NOMO-1 treated with DMSO at 0.1 percent for 48 hours (cell line): ENCODE results near the gene S100A14.
"Not testable (repeated sequence)": the region's sequence is repeated elsewhere in the genome, so short reads cannot be mapped to it uniquely, and the experiment has no call there.

Experiments
- DNase-seq: peaks from one replicate; lab custom pipeline; 2025; ENCODE audit not compliant: unreplicated experiment; lab: John Stamatoyannopoulos, UW

Gene S100A14

DNA sequence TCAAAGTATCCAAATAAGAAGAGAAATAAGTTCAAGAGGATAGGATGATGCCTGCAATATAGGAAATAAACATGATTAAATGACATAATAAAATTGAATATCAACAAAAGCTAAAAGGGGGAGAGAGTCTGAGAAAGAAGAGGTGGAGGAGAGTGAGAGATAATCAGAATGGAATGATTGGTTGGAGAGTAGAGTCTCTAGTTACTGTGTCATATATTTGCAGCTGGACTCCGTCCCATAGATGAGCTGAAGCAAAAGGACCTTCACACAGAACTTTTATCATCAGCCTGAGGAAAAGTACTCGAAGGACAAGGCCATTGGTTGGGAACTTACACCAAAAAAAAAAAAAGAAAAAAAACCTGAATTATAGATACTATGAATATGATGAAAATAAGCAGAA lies 27.6 kb downstream of the S100A14 start:
- no peak for DNase-seq

DNA sequence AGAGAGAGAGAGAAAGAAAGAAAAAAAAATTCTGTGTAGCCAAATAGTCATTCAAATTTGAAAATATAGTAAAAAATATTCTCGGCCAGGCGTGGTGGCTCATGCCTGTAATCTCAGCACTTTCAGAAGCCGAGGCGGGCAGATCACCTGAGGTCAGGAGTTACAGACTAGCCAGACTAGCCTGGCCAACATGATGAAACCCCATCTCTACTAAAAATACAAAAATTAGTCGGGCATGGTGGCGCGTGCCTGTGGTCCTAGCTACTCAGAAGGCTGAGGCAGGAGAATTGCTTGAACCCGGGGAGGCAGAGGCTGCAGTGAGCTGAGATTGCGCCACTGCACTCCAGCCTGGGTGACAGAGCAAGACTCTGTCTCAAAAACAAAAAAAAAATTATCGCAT lies 28.1 kb downstream of the S100A14 start:
- not testable (repeated sequence) for DNase-seq

DNA sequence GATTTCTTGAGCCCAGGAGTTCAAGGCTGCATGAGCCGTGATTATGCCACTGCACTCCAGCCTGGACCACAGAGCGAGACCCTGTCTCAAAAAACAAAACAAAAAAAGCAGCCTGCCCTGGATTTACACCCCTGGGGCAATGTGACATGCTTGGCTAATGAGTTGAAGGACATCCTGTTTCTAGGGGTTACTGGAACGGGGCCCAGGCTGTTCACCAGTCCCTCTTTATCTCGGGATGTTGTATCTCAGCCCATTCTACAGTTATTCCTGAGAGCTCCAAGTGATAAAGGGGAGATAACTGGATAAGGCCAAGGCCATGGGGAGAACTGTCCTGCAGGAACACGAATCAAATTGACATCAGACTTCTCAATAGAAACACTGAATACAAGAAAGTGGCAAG lies 28.8 kb downstream of the S100A14 start:
- DNase-seq, result no peak

DNA sequence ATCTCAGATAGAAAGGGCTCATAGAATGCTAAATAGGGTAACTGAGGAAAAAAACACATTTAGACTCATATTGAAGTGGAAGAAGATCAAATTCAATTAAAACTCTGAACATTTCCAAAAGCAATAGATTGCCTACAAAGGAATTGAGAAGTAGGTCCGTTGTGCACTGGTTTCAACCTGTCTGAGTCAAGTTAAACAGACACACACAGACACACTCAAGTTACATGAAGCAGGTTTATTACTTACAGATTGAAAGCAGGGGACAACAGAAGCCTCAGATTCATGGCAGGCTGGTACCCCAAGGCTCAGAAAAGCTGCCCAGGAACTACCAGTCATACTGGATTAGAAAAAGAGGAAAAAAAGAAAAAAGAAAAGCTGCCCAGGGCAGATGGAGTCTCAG lies 29.8 kb downstream of the S100A14 start:
- DNase-seq, result no peak

DNA sequence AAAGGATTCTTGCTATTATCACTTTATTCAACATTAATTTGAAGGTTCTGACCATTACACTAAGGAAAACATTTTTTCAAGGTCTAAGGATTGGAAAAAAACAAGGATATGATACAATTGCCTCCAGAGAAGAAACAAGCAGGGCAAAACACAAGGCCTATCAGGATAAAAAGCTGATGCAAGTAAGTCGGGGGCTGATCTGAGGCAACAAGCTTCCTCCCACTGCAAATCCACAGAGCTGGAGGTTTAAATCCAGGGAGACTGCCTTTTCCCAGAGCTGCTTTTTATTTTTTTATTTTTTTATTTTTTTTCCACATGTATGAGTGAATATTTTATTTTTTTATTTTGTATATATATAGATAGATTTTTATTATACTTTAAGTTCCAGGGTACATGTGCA lies 31.1 kb downstream of the S100A14 start:
- DNase-seq, result no peak

DNA sequence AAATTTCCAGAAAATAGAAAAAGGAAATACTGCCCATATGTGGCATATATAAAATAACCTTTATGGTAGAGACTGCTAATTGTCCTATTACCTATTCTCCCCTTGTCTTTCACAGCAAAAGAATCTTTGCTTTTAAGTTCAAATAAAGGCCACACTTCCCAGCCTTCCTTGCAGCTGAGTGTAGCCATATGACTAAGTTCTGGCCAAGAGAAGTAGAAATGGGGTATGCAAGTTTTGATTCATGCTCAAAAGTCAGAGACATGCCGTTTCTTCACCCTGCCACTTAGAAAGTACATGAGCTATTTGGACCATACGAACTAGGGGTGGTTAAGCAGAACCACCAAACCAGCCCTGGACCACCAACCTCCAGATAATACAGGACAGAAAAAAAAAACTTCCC lies 32.1 kb downstream of the S100A14 start:
- no peak for DNase-seq

DNA sequence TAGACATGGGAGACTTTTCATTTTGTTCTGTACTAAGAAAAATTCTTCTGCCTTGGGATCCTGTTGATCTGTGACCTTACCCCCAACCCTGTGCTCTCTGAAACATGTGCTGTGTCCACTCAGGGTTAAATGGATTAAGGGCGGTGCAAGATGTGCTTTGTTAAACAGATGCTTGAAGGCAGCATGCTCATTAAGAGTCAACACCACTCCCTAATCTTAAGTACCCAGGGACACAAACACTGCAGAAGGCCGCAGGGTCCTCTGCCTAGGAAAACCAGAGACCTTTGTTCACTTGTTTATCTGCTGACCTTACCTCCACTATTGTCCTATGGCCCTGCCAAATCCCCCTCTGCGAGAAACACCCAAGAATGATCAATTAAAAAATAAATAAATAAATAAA lies 32.6 kb downstream of the S100A14 start:
- not testable (repeated sequence) for DNase-seq

DNA sequence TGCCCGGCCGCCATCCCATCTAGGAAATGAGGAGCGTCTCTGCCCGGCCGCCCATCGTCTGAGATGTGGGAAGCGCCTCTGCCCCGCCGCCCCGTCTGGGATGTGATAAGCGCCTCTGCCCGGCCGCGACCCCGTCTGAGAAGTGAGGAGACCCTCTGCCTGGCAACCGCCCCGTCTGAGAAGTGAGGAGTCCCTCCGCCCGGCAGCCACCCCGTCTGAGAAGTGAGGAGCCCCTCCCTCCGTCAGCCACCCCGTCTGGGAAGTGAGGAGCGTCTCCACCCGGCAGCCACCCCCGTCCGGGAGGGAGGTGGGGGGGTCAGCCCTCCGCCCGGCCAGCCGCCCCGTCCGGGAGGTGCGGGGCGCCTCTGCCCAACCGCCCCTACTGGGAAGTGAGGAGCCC lies 33.3 kb downstream of the S100A14 start:
- not testable (repeated sequence) for DNase-seq

DNA sequence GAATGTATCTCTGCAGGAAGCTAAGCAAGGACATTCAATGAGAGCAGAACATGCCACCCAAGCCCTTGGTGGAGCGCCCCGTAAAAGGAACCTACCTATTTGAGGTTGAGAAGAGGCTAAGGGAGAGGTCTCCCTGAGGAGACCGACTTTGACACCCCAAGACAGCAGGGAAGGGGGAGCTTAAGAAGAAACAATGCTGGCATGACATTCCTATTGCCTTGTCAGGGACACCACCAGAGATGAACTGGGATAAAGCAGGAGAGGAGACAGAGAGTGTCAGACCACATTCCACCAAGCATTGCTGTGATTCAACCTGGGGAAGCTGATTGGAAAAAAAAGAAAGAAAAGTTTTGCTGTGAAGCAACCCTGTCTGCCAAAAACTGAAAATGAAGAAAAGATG lies 37.2 kb downstream of the S100A14 start:
- no peak for DNase-seq

DNA sequence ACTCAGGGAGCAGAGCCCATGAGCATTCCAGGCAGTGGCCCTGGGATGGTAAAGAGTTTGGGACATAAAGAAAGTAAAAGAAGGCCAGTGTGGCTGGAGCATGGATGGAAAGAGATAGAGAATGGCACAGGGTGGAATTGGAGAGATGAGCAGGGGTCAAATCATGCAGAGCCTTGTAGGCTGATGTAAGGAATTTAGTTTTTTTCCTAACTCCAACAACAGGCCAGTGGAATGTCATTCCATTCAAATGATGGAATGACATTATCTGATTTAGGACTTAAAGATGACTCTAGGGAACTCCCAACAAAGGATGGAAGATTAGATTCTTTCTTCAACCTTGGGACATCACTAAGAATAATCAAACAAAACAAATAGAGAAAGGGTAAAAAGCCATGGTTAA lies 37.6 kb downstream of the S100A14 start:
- DNase-seq, result no peak

DNA sequence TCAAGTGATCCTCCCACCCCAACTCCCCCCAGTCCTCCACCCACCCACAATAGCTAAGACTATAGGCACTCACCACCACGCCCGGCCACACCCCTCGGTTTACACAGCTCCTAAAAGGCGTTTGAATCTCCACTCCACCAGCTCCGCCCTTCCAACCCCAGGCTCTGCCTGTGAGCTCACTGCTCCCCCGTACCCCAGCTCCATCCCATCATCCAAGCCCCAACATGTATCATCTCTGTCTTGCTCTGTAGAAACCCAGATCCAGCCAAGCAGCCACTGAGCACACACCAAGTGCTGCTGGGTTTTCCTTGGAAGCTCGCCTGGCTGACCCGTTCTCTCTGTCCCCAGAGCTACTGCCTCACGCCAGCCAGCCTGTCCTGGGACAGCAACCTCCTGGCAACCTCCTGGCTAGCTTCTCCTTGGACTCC lies 38.5 kb downstream of the S100A14 start:
- DNase-seq, result no peak

DNA sequence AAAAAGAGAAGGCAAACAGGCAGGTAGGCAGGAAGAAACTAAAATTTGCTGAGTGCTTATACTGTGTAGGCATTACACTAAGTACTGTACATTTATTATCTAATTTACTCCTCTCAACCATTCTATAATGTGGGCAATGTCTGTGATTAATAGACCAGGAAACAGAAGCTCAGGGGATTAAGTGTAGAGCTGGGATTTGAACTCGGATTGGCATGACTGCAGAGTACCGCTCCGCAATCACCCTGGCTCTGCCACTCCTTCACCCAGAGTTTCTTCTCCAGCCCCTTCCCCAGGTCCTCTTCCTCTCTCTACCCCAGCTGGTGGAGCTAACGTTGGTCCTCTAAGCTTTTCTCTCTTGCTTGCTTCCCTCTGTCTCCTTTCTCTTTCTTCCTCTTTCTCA lies 39.0 kb downstream of the S100A14 start:
- DNase-seq, result peak; percentile 46

DNA sequence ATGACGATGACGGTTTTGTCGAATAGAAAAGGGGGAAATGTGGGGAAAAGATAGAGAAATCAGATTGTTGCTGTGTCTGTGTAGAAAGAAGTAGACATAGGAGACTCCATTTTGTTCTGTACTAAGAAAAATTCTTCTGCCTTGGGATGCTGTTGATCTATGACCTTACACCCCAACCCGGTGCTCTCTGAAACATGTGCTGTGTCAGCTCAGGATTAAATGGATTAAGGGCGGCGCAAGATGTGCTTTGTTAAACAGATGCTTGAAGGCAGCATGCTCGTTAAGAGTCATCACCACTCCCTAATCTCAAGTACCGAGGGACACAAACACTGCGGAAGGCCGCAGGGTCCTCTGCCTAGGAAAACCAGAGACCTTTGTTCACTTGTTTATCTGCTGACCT lies 40.6 kb downstream of the S100A14 start:
- not testable (repeated sequence) for DNase-seq

DNA sequence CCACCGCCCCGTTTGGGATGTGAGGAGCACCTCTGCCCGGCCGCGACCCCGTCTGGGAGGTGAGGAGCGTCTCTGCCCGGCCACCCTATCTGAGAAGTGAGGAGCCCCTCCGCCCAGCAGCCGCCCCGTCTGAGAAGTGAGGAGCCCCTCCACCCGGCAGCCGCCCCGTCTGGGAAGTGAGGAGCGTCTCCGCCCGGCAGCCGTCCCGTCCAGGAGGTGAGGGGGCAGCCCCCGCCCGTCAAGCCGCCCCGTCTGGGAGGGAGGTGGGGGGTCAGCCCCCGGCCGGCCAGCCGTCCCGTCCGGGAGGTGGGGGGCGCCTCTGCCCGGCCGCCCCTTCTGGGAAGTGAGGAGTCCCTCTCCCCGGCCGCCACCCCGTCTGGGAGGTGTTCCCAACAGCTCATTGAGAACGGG lies 41.0 kb downstream of the S100A14 start:
- DNase-seq, result not testable (repeated sequence)

DNA sequence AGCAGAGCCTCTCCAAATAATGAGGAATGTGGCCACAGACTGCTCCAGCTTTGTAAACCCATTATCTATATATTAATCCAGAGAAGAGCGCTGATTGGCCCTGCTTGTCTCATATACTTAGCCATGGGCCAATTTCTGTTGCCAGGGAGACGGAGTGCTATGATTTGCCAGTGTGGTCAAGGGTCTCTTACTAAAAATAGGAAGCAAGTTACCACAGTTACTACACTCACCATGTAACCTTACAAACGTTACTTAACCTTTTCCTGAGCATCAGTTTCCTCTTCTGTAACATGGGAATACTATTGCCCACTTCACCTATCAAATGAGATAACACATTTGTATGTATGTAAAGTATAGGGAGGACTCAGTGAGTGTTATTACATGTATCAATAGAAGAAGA lies 42.8 kb downstream of the S100A14 start:
- DNase-seq, result peak; percentile 77

DNA sequence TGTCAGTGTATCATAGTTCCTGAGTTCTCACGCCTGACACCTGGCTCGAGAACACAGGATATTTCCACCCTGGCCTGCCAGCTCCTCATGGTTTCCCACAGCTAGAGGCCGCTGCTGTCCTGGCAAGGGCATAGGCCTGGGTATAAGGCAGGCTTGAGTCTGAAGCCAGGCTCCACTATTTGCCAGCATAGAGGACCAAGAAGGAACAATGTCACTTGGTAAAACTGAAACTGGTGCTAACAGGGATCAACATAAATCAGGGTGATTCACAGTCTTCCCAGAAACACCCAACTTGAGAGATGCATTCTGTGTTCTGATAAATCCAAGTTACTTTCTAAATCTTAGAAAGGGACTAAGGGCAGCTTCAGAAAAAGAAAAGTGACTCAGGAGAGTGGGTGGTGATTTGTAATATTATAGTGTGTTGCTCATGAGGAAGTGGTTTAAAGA lies 43.5 kb downstream of the S100A14 start:
- peak; percentile 78 for DNase-seq

DNA sequence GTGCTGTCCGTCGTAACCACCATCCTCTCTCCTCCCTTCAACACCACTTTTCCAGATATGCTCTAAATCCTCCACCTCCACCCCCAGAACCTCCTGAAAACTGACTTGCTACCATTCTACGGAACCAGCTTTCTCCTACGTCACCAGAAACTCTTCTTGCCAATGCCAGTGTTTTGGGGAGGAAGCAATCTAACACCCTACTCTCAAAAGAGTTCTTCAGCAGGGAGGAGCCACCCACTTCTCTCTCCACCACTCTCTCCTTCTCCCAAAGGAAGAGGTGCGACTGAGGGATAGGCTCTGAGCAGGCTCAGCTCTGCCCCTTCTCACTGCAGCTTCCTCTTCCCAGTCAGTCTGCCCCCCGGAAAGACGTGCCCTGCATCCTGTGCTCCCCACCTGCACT lies 44.4 kb downstream of the S100A14 start:
- no peak for DNase-seq

DNA sequence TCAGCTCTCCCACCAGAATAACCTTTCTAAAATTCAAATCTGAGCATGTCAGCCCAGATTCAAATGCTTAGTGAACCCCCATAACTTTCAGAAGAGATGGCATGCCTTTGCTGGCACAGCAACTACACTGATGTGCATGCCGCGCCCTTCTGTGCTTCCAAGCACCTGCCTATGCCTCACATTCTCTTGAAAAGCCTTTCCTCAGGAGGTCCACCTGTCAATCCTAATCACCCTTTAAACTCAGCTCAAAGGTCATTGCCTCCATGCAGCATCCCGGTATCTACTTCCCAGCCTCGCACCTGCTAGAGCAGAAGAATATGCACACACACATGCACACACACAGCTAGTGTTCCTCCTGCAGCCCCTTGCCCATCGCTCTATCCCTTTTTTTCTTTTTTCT lies 45.3 kb downstream of the S100A14 start:
- no peak for DNase-seq

DNA sequence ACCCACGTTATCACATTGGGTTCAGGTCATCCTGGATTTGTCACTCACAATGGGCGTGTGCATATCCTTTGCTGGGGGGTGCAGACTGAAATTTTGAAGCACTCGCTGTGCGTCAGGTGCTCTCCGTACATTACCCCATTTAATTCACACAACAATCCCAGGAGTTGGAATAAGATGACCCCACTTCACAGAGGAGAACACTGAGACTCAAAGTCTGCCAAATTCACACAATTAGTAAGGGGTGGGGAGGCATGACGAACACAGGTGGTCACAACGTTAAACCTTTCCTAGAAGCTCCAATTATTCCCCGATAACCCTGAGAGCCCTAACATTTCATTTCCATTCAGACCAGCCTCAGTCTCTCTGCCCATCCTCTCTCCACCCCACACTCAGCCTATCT lies 46.7 kb downstream of the S100A14 start:
- DNase-seq, result no peak

DNA sequence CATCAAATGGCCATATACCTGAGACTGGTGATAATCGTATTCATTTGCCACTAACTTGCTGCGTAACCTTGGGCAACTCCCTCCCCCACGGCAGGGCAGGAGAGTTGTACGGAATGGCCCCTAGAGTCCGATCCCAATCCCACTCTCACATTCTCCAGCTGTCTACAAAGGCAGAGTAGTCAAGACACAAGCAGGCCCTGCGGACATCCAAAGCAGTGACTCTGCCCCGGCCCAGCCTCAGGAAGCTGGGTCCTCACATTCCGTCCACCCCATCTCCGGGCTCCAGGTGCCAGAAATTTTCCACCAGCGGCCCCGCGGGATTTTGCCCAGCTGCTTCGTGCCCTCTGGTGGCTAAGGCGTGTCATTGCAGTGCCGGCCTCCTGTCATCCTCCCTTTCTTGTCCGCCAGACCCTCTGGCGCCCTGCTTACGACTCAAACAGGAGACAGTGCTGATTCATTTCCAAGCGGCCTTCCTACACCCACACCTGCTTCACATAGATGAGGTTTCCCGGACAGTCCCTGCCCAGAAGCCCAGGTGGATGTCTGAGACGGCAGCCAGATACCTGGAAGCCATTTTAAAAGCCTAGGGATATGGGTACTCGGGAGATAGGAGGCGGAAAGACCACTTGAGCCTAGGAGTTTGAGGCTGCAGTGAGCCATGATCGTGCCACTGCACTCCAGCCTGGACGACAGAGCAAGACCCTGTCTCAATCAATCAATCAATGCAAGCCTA lies 47.6 kb downstream of the S100A14 start:
- peak; percentile 81 for DNase-seq

DNA sequence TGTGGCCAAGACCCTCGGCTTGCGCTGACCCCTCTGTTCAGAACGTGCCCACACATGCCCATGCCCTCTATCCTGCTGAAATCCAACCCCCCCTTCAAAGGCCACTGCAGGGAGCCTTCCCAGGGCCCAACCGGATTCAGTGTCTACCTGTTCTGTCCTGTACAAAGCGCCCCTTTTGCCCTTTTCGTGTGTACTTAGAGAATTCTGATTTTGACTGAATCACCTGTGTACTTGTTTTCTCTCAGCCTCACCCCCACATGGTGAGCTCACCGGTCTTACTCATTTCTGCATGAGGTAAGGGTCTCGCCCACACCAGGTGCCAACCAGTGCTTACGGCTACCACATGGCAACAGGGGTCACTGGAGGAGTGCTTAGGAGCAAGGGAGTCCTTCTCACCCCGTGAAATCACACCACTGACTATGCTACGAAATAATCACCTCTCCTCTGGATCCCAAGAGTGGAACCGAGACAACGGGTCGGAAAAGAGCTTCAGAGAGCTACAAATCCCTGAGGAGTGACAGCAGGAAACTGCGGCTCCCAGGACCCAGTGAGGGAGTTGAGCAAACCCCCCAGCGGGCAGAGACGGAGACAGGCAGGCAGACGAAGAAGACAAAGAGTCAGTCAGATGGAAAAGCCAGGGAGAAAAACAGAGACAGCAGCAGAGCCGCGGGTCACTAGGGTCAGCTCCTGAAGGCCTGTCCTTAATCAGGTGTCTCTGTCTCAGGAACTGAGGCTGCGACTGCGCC lies 48.3 kb downstream of the S100A14 start:
- DNase-seq, result no peak
